HEK293 (cell line): ENCODE results near the gene AIFM1.

Experiments
- CTCF ChIA-PET: fragments of 350-600 bp; formaldehyde crosslinking; extraction: SDS; loops from one replicate; lab custom pipeline; 2021; ENCODE audit warnings: antibody characterized with exemption; lab: Yijun Ruan, JAX
- POLR2A ChIA-PET: fragments of 300-600 bp; formaldehyde crosslinking; extraction: SDS; loops from one replicate; lab custom pipeline; 2020; ENCODE audit warnings: antibody characterized with exemption, inconsistent platforms; lab: Yijun Ruan, JAX
- H3K27ac ChIP-seq: fragments of 200-500 bp; sonication (Bioruptor generic); 2 replicates; pipeline ENCODE4 v1.5.1; 2014; ENCODE audit warnings: low read depth, low read length, control low read depth, inconsistent platforms; ENCODE audit errors: extremely low read depth
- H3K36me3 ChIP-seq, 2 experiments: fragments of 200-500 bp in 1 of 2; sonication (Bioruptor generic) in 1 of 2; 1 replicate in 1 of 2; 2 replicates in 1 of 2; pipeline ENCODE4 v1.5.1; 2014 to 2017; ENCODE audit warnings: inconsistent platforms in 2 of 2, low read length in 2 of 2; ENCODE audit not compliant: control insufficient read depth in 2 of 2, insufficient read depth in 1 of 2
- H3K4me1 ChIP-seq: fragments of 200-500 bp; sonication (Bioruptor generic); 2 replicates; pipeline ENCODE4 v1.5.1; 2014; ENCODE audit warnings: mild to moderate bottlenecking, low read length, inconsistent platforms; ENCODE audit not compliant: control insufficient read depth, insufficient read depth
- H3K4me3 ChIP-seq: 2 replicates; pipeline ENCODE4 v1.5.1; 2011; ENCODE audit warnings: low read depth, mild to moderate bottlenecking, control low read depth, low read length, moderate library complexity
- H3K9me3 ChIP-seq: fragments of 200-500 bp; sonication (Bioruptor generic); 2 replicates; pipeline ENCODE4 v1.5.1; 2014; ENCODE audit warnings: low read depth, low read length, inconsistent platforms; ENCODE audit not compliant: control insufficient read depth, insufficient read depth
- RBAK ChIP-seq: fragments of 450-650 bp; formaldehyde crosslinking; IDR thresholded peaks from 2 replicates; pipeline ENCODE4 v1.5.1; 2016; ENCODE audit warnings: missing biosample characterization, missing genetic modification characterization
- SALL2 ChIP-seq: fragments of 450-650 bp; formaldehyde crosslinking; IDR thresholded peaks from 2 replicates; pipeline ENCODE4 v1.5.0; 2017; ENCODE audit warnings: missing biosample characterization, mild to moderate bottlenecking, missing genetic modification characterization, borderline replicate concordance
- WT1 ChIP-seq: fragments of 450-650 bp; formaldehyde crosslinking; IDR thresholded peaks from 2 replicates; pipeline ENCODE4 v1.5.1; 2016; ENCODE audit warnings: missing biosample characterization, missing genetic modification characterization
- ZBTB21 ChIP-seq: fragments of 450-650 bp; formaldehyde crosslinking; IDR thresholded peaks from 2 replicates; pipeline ENCODE4 v1.5.1; 2017; ENCODE audit warnings: missing biosample characterization, missing genetic modification characterization
- ZNF146 ChIP-seq: fragments of 450-650 bp; formaldehyde crosslinking; IDR thresholded peaks from 2 replicates; pipeline ENCODE4 v1.5.1; 2016; ENCODE audit warnings: missing biosample characterization, missing genetic modification characterization
- ZNF155 ChIP-seq: fragments of 450-650 bp; formaldehyde crosslinking; IDR thresholded peaks from 2 replicates; pipeline ENCODE4 v1.5.1; 2016; ENCODE audit warnings: missing biosample characterization, missing genetic modification characterization
- ZNF157 ChIP-seq: fragments of 450-650 bp; formaldehyde crosslinking; IDR thresholded peaks from 2 replicates; pipeline ENCODE4 v1.5.1; 2016; ENCODE audit warnings: missing biosample characterization, missing genetic modification characterization
- ZNF416 ChIP-seq: fragments of 450-650 bp; formaldehyde crosslinking; IDR thresholded peaks from 2 replicates; pipeline ENCODE4 v1.5.1; 2016; ENCODE audit warnings: missing biosample characterization, missing genetic modification characterization
- ZNF426 ChIP-seq: fragments of 450-650 bp; formaldehyde crosslinking; IDR thresholded peaks from 2 replicates; pipeline ENCODE4 v1.5.1; 2017; ENCODE audit warnings: missing biosample characterization, missing genetic modification characterization, mild to moderate bottlenecking, inconsistent platforms, moderate library complexity
- ZNF501 ChIP-seq: fragments of 450-650 bp; formaldehyde crosslinking; IDR thresholded peaks from 2 replicates; pipeline ENCODE4 v1.5.1; 2016; ENCODE audit warnings: missing biosample characterization, missing genetic modification characterization
- ZNF549 ChIP-seq: fragments of 450-650 bp; IDR thresholded peaks from 2 replicates; pipeline ENCODE4 v1.5.1; 2018; ENCODE audit warnings: missing biosample characterization, missing genetic modification characterization, mild to moderate bottlenecking, inconsistent platforms, moderate library complexity
- ZNF555 ChIP-seq: fragments of 450-650 bp; formaldehyde crosslinking; conservative IDR thresholded peaks from 2 replicates; pipeline ENCODE4 v1.5.1; 2017; ENCODE audit warnings: missing biosample characterization, mild to moderate bottlenecking, missing genetic modification characterization, inconsistent platforms
- ZNF558 ChIP-seq: fragments of 450-650 bp; formaldehyde crosslinking; IDR thresholded peaks from 2 replicates; pipeline ENCODE4 v1.5.1; 2016; ENCODE audit warnings: missing biosample characterization, missing genetic modification characterization
- ZNF610 ChIP-seq: fragments of 450-650 bp; formaldehyde crosslinking; IDR thresholded peaks from 2 replicates; pipeline ENCODE4 v1.5.1; 2016; ENCODE audit warnings: missing biosample characterization, missing genetic modification characterization, borderline replicate concordance
- ZNF654 ChIP-seq: fragments of 450-650 bp; formaldehyde crosslinking; IDR thresholded peaks from 2 replicates; pipeline ENCODE4 v1.5.1; 2016; ENCODE audit warnings: low read depth, missing biosample characterization, missing genetic modification characterization
- TF ChIP-seq, protein P1 (sequence below): fragments of 450-650 bp; formaldehyde crosslinking; IDR thresholded peaks from 2 replicates; pipeline ENCODE4 v1.5.1; 2016; ENCODE audit warnings: missing biosample characterization, missing genetic modification characterization
- TF ChIP-seq, protein P2 (sequence below): sonication (generic); formaldehyde crosslinking; IDR thresholded peaks from 2 replicates; pipeline ENCODE4 v1.8.1; 2022; ENCODE audit warnings: mild to moderate bottlenecking, moderate library complexity, missing genetic modification reagents
- TF ChIP-seq, protein P3 (sequence below): fragments of 450-650 bp; formaldehyde crosslinking; conservative IDR thresholded peaks from 2 replicates; pipeline ENCODE4 v1.5.1; 2016; ENCODE audit warnings: low read depth, missing biosample characterization, missing genetic modification characterization
- TF ChIP-seq, protein P4 (sequence below): fragments of 450-650 bp; formaldehyde crosslinking; IDR thresholded peaks from 2 replicates; pipeline ENCODE4 v1.5.1; 2016; ENCODE audit warnings: missing biosample characterization, missing genetic modification characterization
- TF ChIP-seq, protein P5 (sequence below): fragments of 450-650 bp; formaldehyde crosslinking; IDR thresholded peaks from 2 replicates; pipeline ENCODE4 v1.5.1; 2016; ENCODE audit warnings: missing biosample characterization, missing genetic modification characterization

The AIFM1 gene

DNA sequence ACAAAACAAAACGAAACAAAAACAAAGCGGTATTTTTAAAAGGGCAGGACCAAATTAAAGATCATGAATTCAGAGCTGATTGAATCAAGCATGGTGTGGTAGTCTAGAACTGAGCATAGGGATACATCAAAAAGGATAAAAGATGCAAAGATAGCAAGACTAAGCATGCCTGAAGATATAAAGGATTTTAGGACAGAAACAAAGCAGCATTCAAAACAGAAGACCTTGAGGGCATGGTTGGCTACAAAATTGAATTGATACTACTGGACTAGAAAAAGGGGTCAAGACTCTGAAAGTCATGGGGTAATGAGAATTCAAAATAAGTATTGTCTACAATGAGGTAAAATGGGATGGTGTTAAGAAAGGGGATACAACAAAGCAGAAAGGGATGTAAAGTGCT is 47.7 kb upstream of the AIFM1 start:
- no peaks in the 10 kb centered on the region for H3K4me1 ChIP-seq
- ChIA-PET CTCF (interaction anchor here (0.6 kb wide), 1 partner anchor 10 kb away, joined by 3 read pairs; no protein-coding TSS in a partner anchor), POLR2A (no interaction called here)
- H3K36me3 ChIP-seq: peaks cover 25 to 55% of the 10 kb centered on the region in 2 experiments
- no peak overlapping the region for H3K27ac ChIP-seq
- no peaks in the 10 kb centered on the region for H3K9me3 ChIP-seq
- TF ChIP-seq, protein P1, sequence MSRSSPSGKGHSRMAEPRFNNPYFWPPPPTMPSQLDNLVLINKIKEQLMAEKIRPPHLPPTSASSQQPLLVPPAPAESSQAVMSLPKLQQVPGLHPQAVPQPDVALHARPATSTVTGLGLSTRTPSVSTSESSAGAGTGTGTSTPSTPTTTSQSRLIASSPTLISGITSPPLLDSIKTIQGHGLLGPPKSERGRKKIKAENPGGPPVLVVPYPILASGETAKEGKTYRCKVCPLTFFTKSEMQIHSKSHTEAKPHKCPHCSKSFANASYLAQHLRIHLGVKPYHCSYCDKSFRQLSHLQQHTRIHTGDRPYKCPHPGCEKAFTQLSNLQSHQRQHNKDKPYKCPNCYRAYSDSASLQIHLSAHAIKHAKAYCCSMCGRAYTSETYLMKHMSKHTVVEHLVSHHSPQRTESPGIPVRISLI (tag by site-specific recombination): no peak
- TF ChIP-seq ZNF549 (tag by site-specific recombination): no peak
- TF ChIP-seq, protein P2, sequence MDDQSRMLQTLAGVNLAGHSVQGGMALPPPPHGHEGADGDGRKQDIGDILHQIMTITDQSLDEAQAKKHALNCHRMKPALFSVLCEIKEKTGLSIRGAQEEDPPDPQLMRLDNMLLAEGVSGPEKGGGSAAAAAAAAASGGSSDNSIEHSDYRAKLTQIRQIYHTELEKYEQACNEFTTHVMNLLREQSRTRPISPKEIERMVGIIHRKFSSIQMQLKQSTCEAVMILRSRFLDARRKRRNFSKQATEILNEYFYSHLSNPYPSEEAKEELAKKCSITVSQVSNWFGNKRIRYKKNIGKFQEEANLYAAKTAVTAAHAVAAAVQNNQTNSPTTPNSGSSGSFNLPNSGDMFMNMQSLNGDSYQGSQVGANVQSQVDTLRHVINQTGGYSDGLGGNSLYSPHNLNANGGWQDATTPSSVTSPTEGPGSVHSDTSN (CRISPR knock-in tag): no peak
- TF ChIP-seq ZNF610 (tag by site-specific recombination): no peak
- TF ChIP-seq ZNF501 (tag by site-specific recombination): no peak
- no peak for TF ChIP-seq WT1 (tag by site-specific recombination)
- TF ChIP-seq ZNF555: no peak
- TF ChIP-seq ZNF416 (tag by site-specific recombination): no peak
- TF ChIP-seq ZNF426 (tag by site-specific recombination): no peak
- TF ChIP-seq, protein P3, sequence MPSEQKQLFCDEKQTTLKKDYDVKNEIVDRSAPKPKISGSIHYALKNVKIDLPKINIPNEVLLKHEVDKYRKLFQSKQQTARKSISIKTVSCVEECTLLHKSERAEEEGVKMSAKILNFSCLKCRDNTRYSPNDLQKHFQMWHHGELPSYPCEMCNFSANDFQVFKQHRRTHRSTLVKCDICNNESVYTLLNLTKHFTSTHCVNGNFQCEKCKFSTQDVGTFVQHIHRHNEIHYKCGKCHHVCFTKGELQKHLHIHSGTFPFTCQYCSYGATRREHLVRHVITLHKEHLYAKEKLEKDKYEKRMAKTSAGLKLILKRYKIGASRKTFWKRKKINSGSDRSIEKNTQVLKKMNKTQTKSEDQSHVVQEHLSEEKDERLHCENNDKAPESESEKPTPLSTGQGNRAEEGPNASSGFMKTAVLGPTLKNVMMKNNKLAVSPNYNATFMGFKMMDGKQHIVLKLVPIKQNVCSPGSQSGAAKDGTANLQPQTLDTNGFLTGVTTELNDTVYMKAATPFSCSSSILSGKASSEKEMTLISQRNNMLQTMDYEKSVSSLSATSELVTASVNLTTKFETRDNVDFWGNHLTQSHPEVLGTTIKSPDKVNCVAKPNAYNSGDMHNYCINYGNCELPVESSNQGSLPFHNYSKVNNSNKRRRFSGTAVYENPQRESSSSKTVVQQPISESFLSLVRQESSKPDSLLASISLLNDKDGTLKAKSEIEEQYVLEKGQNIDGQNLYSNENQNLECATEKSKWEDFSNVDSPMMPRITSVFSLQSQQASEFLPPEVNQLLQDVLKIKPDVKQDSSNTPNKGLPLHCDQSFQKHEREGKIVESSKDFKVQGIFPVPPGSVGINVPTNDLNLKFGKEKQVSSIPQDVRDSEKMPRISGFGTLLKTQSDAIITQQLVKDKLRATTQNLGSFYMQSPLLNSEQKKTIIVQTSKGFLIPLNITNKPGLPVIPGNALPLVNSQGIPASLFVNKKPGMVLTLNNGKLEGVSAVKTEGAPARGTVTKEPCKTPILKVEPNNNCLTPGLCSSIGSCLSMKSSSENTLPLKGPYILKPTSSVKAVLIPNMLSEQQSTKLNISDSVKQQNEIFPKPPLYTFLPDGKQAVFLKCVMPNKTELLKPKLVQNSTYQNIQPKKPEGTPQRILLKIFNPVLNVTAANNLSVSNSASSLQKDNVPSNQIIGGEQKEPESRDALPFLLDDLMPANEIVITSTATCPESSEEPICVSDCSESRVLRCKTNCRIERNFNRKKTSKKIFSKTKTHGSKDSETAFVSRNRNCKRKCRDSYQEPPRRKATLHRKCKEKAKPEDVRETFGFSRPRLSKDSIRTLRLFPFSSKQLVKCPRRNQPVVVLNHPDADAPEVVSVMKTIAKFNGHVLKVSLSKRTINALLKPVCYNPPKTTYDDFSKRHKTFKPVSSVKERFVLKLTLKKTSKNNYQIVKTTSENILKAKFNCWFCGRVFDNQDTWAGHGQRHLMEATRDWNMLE (tag by site-specific recombination): no peak
- TF ChIP-seq, protein P4, sequence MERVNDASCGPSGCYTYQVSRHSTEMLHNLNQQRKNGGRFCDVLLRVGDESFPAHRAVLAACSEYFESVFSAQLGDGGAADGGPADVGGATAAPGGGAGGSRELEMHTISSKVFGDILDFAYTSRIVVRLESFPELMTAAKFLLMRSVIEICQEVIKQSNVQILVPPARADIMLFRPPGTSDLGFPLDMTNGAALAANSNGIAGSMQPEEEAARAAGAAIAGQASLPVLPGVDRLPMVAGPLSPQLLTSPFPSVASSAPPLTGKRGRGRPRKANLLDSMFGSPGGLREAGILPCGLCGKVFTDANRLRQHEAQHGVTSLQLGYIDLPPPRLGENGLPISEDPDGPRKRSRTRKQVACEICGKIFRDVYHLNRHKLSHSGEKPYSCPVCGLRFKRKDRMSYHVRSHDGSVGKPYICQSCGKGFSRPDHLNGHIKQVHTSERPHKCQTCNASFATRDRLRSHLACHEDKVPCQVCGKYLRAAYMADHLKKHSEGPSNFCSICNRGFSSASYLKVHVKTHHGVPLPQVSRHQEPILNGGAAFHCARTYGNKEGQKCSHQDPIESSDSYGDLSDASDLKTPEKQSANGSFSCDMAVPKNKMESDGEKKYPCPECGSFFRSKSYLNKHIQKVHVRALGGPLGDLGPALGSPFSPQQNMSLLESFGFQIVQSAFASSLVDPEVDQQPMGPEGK: no peak
- no peak for TF ChIP-seq ZNF157
- TF ChIP-seq ZBTB21 (tag by site-specific recombination): no peak
- TF ChIP-seq SALL2 (tag by site-specific recombination): no peak
- TF ChIP-seq, protein P5, sequence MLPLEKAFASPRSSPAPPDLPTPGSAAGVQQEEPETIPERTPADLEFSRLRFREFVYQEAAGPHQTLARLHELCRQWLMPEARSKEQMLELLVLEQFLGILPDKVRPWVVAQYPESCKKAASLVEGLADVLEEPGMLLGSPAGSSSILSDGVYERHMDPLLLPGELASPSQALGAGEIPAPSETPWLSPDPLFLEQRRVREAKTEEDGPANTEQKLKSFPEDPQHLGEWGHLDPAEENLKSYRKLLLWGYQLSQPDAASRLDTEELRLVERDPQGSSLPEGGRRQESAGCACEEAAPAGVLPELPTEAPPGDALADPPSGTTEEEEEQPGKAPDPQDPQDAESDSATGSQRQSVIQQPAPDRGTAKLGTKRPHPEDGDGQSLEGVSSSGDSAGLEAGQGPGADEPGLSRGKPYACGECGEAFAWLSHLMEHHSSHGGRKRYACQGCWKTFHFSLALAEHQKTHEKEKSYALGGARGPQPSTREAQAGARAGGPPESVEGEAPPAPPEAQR: no peak
- no peak for TF ChIP-seq ZNF155 (tag by site-specific recombination)
- no peak for TF ChIP-seq ZNF558 (tag by site-specific recombination)
- TF ChIP-seq RBAK (tag by site-specific recombination): no peak
- TF ChIP-seq ZNF146 (tag by site-specific recombination): no peak
- no peak for TF ChIP-seq ZNF654 (tag by site-specific recombination)
- TF ChIP-seq, all 188 proteins: peak for 0
- no peak overlapping the region for H3K4me3 ChIP-seq
